ENCODE measurements around the gene FBXL15.

DNA sequence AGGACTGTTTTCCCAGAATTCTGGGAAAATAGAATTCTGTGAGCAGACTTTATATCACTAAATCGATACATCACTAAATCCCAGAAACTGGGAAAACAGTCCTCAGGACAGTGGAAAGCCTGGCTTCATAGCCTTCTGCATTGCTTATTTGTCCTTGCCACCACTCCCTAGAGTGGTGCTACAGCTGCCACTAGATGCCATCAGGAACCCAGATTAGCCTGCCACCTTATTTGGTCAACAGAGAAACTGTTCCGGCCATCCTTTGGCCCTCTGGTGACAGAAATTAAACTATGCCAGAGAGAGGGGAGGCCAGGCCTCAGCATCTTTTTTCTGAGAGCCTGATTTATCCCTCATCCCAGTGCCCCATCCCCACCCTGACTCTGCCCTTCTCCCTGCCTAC, 44.8 kb upstream of the FBXL15 start:
- TF ChIP-seq, protein P1, sequence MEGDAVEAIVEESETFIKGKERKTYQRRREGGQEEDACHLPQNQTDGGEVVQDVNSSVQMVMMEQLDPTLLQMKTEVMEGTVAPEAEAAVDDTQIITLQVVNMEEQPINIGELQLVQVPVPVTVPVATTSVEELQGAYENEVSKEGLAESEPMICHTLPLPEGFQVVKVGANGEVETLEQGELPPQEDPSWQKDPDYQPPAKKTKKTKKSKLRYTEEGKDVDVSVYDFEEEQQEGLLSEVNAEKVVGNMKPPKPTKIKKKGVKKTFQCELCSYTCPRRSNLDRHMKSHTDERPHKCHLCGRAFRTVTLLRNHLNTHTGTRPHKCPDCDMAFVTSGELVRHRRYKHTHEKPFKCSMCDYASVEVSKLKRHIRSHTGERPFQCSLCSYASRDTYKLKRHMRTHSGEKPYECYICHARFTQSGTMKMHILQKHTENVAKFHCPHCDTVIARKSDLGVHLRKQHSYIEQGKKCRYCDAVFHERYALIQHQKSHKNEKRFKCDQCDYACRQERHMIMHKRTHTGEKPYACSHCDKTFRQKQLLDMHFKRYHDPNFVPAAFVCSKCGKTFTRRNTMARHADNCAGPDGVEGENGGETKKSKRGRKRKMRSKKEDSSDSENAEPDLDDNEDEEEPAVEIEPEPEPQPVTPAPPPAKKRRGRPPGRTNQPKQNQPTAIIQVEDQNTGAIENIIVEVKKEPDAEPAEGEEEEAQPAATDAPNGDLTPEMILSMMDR (optimal IDR thresholded peaks at IDR 0.05 in 1 of 3, IDR thresholded peaks at IDR 0.05 in 1 of 3, conservative IDR thresholded peaks at IDR 0.05 in 1 of 3; ENCODE audit: extremely low read depth in 1 of 3, insufficient read depth in 2 of 3, low read length in 3 of 3) = no peak
- no peak for TF ChIP-seq EZH2 (IDR thresholded peaks at IDR 0.05; ENCODE audit: low read length)

Measured in keratinocyte (primary cell).